Iris pigment epithelial cell (primary cell): ENCODE data around the gene HCN1.

ENCODE experiments used
- DNase-seq: peaks from one replicate; pipeline ENCODE4 v3.0.0-alpha.2; 2011; ENCODE audit warnings: low read depth

The HCN1 gene

GRCh38 chr5:45288746-45289145 is 407.4 kb downstream of the HCN1 start:
- DNase-seq: no peak

DNA sequence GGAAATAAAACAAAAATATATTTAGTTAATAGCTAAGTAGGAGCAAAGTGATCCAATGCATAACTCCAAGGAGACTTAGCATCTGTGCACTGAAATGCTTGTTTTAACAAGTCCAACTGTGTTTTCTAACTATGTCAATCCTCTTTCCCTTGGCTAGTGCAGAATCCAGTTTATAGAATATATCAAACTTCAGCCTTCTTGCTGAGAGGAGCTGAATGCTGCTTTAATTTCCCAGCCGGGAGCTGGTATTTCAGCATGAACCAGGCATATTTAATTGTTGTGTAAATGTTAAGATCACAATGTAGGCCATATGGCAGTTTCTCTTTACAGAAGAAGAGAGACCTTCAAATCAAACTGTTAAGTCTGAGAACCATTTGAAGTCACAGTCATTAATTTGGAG is 411.7 kb downstream of the HCN1 start:
- no peak for DNase-seq

- no peak for DNase-seq
Measured at GRCh38 chr5:45281081-45281480, 415.1 kb downstream of the HCN1 start.

DNA sequence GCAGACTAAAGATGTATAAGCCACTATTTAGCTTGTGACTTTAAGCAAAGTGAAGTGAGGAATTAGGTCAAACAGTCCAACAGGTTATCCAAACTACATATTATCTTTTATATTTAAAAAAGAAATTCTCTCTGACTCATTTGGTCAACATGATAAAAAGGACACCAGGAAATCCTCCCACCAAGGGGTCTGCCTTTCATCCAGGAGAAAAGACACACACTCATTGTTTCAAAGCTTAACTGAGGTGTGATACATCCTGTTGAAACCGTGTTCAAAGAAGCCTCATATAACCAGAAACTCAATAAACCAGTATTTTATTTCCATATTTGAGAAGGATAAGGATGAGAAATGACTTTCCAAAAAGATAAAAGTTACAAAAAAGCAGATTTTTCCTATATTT is 417.1 kb downstream of the HCN1 start:
- no peak for DNase-seq

GRCh38 chr5:45277860-45278259 is 418.3 kb downstream of the HCN1 start:
- DNase-seq: no peak

DNA sequence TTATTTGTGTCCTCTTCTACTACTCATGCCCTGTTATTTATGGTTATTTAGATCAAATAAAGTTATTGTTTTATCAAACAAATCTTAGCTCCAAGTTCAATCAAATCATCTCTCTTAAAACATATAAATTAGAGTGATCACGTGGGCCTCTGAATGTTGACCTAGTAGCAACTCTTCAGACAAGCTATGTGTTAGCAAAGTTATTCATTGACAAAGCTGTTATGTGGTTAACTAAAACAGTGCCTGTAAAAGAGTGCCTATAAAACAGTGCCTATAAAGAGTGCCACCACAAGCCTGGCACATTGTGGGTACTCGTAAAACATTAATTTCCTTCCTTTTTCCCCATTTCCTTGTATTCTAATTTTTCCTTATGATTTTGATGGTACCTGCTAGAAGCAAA is 421.9 kb downstream of the HCN1 start:
- DNase-seq: no peak

GRCh38 chr5:45271626-45272025 is 424.6 kb downstream of the HCN1 start:
- DNase-seq: no peak

DNA sequence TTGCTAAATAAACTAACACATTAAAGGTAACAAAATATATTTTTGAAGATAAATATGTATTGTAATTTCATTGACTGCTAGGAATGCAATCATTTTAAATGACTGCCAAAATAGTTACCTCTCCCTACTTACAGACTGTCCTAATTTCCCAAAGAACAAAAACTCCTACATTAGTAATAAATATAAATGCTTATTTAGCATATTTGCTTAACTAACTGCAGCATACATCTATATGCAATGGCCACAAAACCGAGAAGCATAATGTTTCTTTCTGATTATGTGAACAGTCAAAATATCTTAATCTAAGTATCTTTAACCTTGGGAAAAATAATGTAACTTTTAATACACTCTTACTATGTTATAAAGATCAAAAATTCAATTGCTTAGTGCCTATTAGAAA is 431.7 kb downstream of the HCN1 start:
- no peak for DNase-seq

DNA sequence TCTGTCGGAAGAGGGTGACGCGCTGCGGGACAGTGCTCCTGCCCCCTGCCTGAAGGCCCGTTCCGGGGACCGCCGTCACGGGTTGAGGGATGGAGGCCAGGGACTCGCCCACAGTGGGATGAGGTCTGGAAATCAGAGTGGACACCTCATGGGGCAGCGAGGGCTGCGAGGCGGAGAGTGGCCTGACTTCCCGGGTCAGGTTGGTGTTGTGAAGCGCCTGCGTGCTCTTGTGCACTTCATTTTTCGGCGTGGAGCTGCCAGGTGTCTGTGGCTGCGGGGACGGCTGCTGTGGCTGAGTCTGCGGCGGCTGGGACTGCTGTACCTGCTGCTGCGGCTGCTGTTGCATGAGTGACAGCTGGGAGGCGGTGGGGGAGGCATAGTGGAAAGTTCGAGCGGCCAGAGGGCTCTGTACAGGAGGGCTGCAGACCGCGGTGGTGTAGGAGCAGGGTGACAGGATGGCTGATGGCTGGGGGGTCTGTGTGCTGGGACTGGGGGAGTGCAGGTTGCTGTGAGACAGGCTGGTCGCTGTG is 434.1 kb downstream of the HCN1 start:
- no peak for DNase-seq

DNA sequence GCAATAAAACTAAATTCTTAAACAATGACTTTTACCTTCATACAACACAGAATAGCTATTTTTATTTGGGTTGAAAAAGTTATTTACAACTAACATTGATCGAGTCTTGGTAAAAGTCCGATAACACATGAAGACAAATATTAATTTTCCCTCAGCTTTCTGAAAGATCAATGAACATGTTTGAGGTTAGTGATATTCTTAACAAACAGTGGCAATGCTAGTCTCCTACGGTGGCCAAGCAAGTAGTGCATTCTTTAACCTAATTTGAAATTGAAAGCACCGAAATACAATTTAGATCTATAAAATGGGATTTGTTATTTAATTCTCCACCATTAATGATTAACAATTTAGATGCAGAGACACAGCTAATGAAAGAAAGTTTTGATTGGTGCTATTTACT is 435.1 kb downstream of the HCN1 start:
- no peak for DNase-seq

- no peak for DNase-seq
Measured at GRCh38 chr5:45260292-45260691, 435.9 kb downstream of the HCN1 start.

DNA sequence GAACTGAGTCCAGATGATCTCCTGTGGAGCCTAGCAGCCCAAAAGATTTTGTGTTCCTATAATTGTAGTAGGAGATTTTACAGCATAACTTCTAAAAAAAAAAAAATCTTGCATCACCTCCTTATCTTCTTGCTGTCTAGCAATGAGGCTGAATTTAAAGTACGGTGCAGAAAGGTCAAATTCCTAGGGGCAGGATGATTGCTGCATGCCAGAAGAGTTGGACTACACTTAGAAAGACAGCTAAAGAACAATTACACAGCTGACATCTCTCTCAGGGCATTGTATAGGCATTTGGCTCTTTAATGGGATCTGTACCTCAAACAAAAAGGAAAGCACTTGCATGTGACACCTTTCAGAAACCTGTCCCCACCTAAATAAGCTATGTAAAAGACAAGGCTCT is 443.2 kb downstream of the HCN1 start:
- no peak for DNase-seq

DNA sequence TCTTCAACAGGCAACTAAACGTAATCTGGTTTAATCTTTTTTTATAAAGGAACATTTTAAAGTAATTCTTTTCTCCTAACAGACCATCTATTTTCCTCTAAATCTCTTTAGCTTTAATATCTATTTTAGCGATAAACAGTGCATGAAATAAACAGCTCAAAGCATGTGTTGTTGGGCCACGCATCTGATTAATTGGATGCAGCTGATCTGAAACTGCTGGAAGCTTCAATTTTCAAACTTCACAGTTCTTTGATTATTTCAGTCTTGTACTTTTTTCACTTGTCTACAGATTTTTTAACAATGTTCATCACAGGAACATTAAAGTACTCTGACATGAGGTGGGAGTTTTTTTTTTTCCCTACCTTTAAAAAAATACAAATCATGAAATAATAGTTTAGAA is 443.6 kb downstream of the HCN1 start:
- DNase-seq: no peak

DNA sequence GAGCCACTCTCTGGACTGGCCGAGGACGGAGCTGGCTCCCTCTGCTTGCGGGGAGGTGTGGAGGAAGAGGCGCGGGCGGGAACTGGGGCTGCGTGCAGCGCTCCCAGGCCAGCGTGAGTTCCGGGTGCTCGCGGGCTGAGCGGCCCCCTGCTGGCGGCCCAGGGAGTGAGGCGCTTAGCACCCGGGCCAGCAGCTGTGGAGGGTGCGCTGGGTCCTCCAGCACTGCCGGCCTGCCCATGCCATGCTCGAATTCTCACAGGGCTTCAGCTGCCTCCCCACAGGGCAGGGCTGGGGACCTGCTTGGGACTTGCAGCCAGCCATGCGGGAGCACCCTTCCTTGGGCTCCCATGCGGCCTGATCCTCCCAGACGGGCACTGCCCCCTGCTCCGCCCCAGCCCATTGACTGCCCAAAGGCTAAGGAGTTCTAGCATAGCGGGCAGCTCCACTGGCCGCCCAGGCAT is 470.6 kb downstream of the HCN1 start:
- DNase-seq: no peak

DNA sequence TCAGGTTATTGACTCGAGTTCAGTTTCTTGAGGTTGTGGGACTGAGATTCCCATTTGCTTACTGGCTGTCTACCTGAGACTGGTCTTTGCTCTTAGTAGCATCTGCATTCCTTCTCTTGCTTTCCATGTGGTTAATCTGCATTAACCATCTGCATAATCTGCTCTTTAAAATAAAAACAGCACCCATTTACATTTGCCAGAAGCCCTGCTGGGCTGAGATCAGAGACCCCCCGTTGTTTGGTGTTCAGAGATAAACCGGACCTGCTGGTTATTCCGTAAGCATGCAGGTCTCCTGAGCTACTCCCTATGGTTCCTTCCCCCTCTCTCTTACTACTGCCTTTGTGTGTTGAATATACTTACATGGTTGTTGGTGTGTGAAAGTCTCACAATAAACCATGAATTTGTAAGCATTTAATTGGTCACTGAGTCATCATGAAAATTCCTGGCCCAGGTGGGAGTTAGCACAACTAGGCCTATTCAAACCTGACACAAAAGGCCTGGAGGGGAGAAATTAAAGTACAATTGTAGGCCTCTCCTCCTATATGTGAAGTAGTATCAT is 490.7 kb downstream of the HCN1 start:
- no peak for DNase-seq
